ENCODE measurements around the gene FANCG.

DNA sequence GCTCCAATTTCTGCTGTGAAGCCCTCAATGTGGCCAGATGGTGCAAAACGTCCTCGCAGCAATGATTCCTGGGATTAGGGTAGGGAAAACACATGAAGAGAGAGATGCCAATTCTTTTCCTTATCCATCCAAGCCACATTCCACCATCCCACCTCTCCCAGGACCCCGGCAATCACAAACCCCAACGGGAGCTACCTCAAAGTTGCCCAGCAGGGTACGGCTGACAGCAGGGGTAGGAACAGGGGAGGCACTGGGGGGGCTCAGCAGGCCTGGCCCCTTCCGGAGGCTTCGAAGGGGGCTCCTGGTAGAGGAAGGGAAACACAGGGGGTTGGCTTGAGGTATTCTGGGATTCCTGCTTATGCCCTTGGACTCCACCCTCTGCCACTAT is 26.6 kb upstream of the FANCG start:
- TF ChIP-seq GATA2 (IDR thresholded peaks at IDR 0.05; ENCODE audit: low read depth, low read length) (no peak), GATA3 (IDR thresholded peaks at IDR 0.05; ENCODE audit: low read depth, low read length) (no peak)

Data from SH-SY5Y (cell line).